ENCODE measurements around the gene PLA2G4C.

DNA sequence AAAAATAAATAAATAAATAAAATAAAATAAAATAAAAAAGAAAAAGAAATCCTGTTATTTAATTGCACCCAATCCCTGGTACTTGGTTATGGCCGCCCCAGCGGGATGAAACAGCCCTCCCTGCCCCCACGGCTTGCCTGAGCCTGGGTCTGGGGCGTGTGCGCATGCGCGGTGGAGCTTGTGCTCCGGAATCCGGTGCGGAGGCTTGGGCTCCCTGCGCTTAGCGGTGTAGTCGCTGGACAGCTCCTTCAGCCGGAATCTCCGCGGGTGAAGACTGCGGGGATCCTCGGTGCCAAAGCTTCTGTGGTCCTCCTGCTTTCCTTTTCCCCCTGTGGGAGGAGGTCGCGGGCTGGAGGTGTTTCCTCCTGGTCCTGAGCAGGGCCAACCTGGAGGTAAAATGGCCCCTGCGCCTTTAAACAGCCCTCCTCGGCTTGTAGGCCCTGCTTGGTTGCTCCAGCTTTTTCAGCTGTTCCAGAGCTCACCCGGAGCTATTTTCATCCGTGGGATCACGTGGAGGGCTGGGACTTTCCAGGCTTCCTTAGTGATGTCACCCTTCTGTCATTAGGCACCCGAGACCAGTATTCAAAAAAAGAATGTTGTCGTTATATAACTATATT, at the start of gene PLA2G4C:
- TF ChIP-seq, protein P1, sequence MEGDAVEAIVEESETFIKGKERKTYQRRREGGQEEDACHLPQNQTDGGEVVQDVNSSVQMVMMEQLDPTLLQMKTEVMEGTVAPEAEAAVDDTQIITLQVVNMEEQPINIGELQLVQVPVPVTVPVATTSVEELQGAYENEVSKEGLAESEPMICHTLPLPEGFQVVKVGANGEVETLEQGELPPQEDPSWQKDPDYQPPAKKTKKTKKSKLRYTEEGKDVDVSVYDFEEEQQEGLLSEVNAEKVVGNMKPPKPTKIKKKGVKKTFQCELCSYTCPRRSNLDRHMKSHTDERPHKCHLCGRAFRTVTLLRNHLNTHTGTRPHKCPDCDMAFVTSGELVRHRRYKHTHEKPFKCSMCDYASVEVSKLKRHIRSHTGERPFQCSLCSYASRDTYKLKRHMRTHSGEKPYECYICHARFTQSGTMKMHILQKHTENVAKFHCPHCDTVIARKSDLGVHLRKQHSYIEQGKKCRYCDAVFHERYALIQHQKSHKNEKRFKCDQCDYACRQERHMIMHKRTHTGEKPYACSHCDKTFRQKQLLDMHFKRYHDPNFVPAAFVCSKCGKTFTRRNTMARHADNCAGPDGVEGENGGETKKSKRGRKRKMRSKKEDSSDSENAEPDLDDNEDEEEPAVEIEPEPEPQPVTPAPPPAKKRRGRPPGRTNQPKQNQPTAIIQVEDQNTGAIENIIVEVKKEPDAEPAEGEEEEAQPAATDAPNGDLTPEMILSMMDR (IDR thresholded peaks at IDR 0.05) = no peak
- TF ChIP-seq POLR2A (IDR thresholded peaks at IDR 0.05) = peak; percentile 51
